Adipocyte (in vitro differentiated cells): ENCODE measurements around the gene OPN1MW3.
"Not testable (repeated sequence)": the region's sequence is repeated elsewhere in the genome, so short reads cannot be mapped to it uniquely, and the experiment has no call there.

Experiments
- DNase-seq: peaks from one replicate; pipeline ENCODE4 v3.0.0-alpha.2; 2015; ENCODE audit warnings: low read depth
- H3K27me3 ChIP-seq: replicated peaks from 2 replicates; pipeline ENCODE4 v1.7.0; 2013; ENCODE audit warnings: mild to moderate bottlenecking, low read length, moderate library complexity; ENCODE audit not compliant: control insufficient read depth, insufficient read depth
- H3K36me3 ChIP-seq: 2 replicates; pipeline ENCODE4 v1.7.0; 2013; ENCODE audit warnings: low read length, mild to moderate bottlenecking, moderate library complexity; ENCODE audit not compliant: control insufficient read depth, insufficient read depth, severe bottlenecking
- H3K4me1 ChIP-seq: 2 replicates; pipeline ENCODE4 v1.7.0; 2013; ENCODE audit warnings: mild to moderate bottlenecking, low read length, moderate library complexity; ENCODE audit not compliant: control insufficient read depth, insufficient read depth
- H3K4me3 ChIP-seq: 2 replicates; pipeline ENCODE4 v1.7.0; 2013; ENCODE audit warnings: mild to moderate bottlenecking, low read length, moderate library complexity
- H3K9ac ChIP-seq: 2 replicates; pipeline ENCODE4 v1.7.0; 2013; ENCODE audit warnings: mild to moderate bottlenecking, low read length, moderate library complexity
- H3K9me3 ChIP-seq: 2 replicates; pipeline ENCODE4 v1.7.0; 2013; ENCODE audit warnings: mild to moderate bottlenecking, low read length, moderate library complexity; ENCODE audit not compliant: control insufficient read depth

OPN1MW3 gene

DNA sequence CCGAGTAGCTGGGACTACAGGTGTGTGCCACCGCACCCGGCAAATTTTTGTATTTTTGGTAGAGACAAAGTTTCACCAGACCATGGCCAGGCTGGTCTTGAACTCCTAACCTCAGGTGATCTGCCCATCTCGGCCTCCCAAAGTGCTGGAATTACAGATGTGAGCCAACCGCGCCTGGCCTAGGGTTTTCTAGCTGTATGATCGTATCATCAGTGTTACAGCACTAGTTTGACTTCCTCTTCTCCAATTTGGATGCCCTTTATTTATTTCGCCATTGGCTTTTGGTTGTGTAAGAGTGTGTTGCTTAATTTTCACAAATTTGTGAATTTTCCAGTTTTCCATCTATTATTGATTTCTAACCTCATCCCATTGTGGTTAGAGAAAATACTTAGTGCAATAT, 43.4 kb downstream of the OPN1MW3 start:
- H3K9me3 ChIP-seq = no peaks in the 10 kb centered on the region
- no peaks in the 10 kb centered on the region for H3K36me3 ChIP-seq
- no peak overlapping the region for H3K9ac ChIP-seq
- H3K4me1 ChIP-seq = no peaks in the 10 kb centered on the region
- no peak for DNase-seq
- H3K27me3 ChIP-seq = peaks cover 28% of the 10 kb centered on the region
- H3K4me3 ChIP-seq = no peak overlapping the region

- H3K9me3 ChIP-seq, H3K36me3 ChIP-seq, H3K9ac ChIP-seq, H3K4me3 ChIP-seq, DNase-seq, H3K4me1 ChIP-seq: not testable (repeated sequence)
- H3K27me3 ChIP-seq = peaks cover 29% of the 10 kb centered on the region
These were observed 45.6 kb downstream of the OPN1MW3 start for GRCh38 chrX:154302998-154303397.

GRCh38 chrX:154303476-154303875, 46.1 kb downstream of the OPN1MW3 start:
- H3K9ac ChIP-seq = no peak overlapping the region
- DNase-seq = no peak
- peaks cover 8% of the 10 kb centered on the region for H3K4me1 ChIP-seq
- H3K27me3 ChIP-seq = peaks cover 26% of the 10 kb centered on the region
- H3K4me3 ChIP-seq = no peak overlapping the region
- H3K36me3 ChIP-seq = no peaks in the 10 kb centered on the region
- no peaks in the 10 kb centered on the region for H3K9me3 ChIP-seq

DNA sequence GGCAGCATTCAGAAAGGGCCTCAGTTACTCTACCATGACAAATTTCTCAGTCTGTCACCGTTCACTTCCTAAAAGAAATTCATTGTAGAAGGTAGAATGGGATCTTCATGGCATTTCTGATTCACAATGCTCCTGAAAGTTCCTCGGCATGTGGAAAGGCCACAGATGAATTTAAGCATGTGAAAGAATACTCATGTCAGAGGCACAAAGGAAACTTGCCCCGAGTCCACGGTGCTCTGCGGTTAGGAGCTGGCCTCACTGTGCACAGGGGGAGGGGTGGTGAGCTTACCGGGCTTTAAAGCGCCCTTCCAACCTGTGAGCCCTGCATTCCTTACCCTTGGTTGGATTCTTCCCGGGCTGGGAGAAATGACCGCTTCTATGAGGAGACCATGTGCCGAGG, 47.5 kb downstream of the OPN1MW3 start:
- H3K9me3 ChIP-seq = no peaks in the 10 kb centered on the region
- no peaks in the 10 kb centered on the region for H3K36me3 ChIP-seq
- DNase-seq = no peak
- peaks cover 26% of the 10 kb centered on the region for H3K27me3 ChIP-seq
- H3K4me3 ChIP-seq = no peak overlapping the region
- H3K4me1 ChIP-seq = peaks cover 8% of the 10 kb centered on the region
- no peak overlapping the region for H3K9ac ChIP-seq

DNA sequence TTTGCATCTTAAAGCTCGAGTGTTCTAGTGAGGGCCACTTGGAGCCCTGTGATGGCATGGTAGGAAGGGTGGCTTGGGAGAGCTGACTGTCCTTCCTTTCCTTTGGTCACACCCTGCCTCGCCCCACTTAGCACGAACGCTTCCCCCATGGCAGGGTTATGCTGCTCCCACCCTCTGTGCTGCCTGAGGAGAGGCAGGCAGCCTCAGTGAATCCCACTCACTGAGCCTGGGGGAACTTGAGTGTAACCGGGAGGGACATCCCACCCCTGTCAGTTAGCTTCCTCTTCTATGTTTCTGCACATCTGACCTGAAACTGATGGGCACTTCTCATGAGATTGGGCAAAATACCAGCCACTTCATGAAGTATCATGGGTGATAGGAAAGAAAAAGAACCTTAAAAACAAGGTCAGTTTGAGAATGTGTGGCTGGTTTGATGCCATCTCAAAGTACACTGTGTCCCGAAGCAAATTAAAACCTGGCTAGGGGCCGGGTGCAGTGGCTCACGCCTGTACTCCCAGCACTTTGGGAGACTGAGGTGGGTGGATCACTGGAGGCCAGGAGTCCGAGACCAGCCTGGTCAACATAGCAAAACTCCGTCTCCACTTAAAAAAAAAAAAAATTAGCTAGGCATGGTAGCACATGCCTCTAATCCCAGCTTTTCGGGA, 48.3 kb downstream of the OPN1MW3 start:
- H3K9me3 ChIP-seq = no peaks in the 10 kb centered on the region
- H3K36me3 ChIP-seq = no peaks in the 10 kb centered on the region
- H3K4me3 ChIP-seq = no peak overlapping the region
- no peak for DNase-seq
- H3K27me3 ChIP-seq = peaks cover 26% of the 10 kb centered on the region
- H3K9ac ChIP-seq = no peak overlapping the region
- peaks cover 8% of the 10 kb centered on the region for H3K4me1 ChIP-seq

DNA sequence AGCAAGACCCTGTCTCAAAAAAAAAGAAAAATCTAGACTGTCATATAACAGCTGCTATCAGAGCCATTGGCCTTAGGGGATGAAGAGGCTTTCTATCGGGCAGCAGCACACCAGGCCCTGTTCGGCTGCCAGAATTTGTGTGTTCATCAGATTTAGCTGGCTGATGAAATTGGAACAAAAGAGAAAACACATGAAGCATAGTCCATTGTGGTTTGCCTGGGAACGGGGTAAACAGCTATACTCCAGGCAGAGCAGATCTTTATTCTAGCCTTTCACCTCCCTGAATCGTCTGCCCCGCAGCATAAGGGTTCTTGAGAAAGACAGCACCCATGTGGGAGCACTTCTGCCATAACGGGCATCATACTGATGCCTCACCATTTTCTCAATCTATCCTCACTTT, 49.8 kb downstream of the OPN1MW3 start:
- Histone ChIP-seq H3K9ac (no peak overlapping the region), H3K4me1 (peaks cover 8% of the 10 kb centered on the region), H3K4me3 (no peak overlapping the region), H3K27me3 (peaks cover 41% of the 10 kb centered on the region), H3K9me3 (no peaks in the 10 kb centered on the region), H3K36me3 (no peaks in the 10 kb centered on the region)
- peak; percentile 13 for DNase-seq

DNA sequence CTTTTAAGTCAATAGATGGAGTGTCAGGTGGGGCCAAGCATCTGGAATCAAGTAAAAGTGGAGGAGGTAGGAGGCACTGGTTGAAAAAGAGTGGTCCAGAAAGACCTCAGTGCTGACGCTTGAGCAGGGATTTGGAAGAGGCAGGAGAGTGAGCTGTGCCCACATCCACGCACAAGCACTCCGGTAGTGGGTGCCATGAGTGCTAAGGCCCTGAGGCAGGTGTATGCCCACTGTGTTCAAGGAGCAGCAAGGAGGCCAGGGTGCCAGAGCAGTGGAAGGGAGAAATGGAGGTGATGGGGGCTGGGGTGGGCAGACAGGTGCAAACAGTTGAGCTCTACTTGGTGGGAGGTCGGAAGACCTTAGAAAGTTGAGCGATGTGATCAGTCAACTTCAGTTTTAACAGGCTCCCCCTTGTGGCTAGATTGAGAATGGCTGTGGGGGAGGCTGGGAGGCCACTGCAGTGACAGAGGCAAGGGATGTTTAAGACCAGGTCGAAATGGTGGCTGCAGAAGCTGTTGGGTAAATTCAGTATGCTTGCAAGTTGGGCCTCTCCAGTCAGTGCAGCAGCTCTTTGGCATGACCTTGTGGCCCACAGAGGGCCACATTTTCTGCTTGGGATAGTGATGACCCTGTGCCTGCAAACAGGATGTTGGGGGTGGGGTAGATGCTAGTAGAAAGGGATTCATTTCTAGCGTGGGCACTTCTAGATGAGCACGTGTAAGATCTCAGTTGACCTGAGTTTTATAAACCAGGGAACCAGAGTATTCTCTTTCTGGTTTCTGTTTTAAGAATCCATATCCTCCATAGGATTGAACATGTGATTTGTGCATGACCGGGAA, 50.9 kb downstream of the OPN1MW3 start:
- Histone ChIP-seq H3K9me3 (no peaks in the 10 kb centered on the region), H3K36me3 (no peaks in the 10 kb centered on the region), H3K9ac (no peak overlapping the region), H3K4me1 (peaks cover 8% of the 10 kb centered on the region), H3K27me3 (peaks cover 49% of the 10 kb centered on the region), H3K4me3 (no peak overlapping the region)
- peak; percentile 60 for DNase-seq

DNA sequence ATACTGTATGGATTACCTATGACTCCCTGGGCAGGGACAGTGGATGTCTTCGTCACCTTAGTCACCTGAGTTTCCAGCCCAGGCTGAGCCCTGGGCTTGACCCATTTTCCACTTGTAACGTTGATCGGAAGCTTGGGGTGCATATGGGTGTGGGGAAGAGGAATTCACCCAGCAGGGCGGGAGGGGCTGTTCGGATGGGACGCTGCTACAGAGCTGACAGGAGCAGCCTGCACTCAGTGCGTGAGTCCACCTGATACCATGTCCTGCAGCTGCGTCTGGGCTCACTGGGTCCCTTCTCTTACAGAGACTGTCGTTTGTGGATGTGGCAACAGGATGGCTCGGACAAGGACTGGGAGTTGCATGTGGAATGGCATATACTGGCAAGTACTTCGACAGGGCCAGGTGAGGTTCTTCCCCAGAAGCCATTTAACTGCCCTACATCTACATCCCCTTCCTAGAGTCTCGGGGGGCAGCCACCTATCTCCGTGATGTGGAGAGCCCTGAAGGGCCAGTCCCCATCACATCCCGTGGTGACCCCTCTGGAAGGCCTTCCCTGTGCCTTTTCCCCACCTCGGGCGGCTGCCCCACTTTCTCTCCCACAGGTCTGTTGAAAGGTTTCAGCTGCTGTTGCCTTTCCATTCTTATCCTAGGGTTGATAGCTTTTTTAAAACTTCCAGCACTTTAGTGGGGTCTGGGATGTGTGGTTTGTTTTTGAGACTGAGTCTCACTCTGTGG, 51.8 kb downstream of the OPN1MW3 start:
- Histone ChIP-seq H3K9ac (no peak overlapping the region), H3K4me1 (peaks cover 8% of the 10 kb centered on the region), H3K4me3 (no peak overlapping the region), H3K27me3 (peaks cover 43% of the 10 kb centered on the region), H3K36me3 (no peaks in the 10 kb centered on the region), H3K9me3 (no peaks in the 10 kb centered on the region)
- no peak for DNase-seq

DNA sequence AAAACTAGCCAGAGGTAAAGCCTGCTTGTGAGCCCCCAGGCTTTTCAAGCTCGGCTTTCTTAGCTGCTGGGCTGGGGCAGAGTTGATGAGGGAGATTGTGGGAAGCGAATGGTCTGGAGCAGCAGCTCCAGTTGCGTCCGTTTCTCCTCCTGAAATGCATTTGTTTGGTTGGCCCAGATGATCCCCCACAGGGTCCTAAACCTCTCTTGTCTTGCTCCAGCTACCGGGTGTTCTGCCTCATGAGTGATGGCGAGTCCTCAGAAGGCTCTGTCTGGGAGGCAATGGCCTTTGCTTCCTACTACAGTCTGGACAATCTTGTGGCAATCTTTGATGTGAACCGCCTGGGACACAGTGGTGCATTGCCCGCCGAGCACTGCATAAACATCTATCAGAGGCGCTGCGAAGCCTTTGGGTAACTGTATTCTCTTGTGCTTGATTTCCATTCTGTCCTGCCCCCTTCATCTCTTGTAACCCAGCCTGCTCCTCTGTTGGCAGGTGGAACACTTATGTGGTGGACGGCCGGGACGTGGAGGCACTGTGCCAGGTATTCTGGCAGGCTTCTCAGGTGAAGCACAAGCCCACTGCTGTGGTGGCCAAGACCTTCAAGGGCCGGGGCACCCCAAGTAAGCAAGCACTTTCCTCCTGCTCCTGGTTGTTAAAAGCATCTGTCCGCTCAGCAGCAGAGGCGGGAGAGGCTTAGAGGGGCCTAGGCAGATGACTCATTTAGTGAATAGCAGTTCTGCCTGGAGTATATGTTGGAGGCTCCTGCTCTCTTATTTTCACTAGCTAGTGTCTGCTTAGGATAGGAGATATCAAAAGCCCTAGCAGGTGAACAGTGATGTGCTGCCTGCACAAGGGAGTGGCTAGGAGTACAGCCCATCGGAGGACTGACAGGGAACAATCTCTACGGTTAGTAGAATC, 53.5 kb downstream of the OPN1MW3 start:
- Histone ChIP-seq H3K4me3 (no peak overlapping the region), H3K4me1 (peaks cover 8% of the 10 kb centered on the region), H3K27me3 (peaks cover 37% of the 10 kb centered on the region), H3K36me3 (no peaks in the 10 kb centered on the region), H3K9ac (no peak overlapping the region), H3K9me3 (no peaks in the 10 kb centered on the region)
- no peak for DNase-seq

- Histone ChIP-seq H3K4me1 (peaks cover 8% of the 10 kb centered on the region), H3K4me3 (no peak overlapping the region), H3K9me3 (no peaks in the 10 kb centered on the region), H3K36me3 (no peaks in the 10 kb centered on the region), H3K9ac (no peak overlapping the region), H3K27me3 (peaks cover 36% of the 10 kb centered on the region)
- DNase-seq = no peak
These were observed 54.7 kb downstream of the OPN1MW3 start for GRCh38 chrX:154312116-154312515.
